HG02759 (cell line): ENCODE measurements around the gene DHCR7.

Experiments
- ATAC-seq: cut with Tn5 transposase; IDR thresholded peaks from one replicate; pipeline ENCODE4 v1.9.1; 2021; ENCODE audit warnings: mild to moderate bottlenecking, moderate library complexity; ENCODE audit not compliant: unreplicated experiment

DHCR7 gene

GRCh38 chr11:71421392-71421950 lies 26.7 kb downstream of the DHCR7 start:
- ATAC-seq = no peak

- ATAC-seq = no peak
Observed at GRCh38 chr11:71420455-71421241, 27.5 kb downstream of the DHCR7 start.

GRCh38 chr11:71418643-71419042 lies 29.6 kb downstream of the DHCR7 start:
- peak; percentile 82 for ATAC-seq

- no peak for ATAC-seq
Observed at GRCh38 chr11:71414645-71415044, 33.5 kb downstream of the DHCR7 start.

DNA sequence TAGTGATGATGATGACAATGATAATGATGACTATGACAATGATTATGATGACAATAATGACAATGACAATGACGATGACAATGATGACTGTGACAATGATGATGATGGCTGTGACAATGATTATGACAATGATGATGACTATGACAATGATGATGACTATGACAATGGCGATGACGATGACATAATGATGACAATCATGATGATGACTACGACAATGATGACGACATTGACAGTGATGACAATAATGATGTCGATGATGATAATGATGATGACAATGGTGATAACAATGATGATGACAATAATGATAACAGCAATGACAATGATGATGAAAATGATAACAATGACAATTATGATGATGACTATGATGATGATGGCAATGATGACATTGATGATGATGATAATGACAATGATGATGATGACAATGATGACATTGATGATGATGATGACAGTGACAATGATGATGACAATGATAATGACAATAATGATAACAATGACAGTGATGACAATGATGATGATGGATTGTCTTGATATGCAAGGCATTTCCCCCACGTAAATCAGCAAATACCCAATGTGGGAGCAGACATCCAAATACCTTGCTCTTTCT lies 37.7 kb downstream of the DHCR7 start:
- no peak for ATAC-seq

GRCh38 chr11:71408826-71409225 lies 39.4 kb downstream of the DHCR7 start:
- ATAC-seq = no peak

DNA sequence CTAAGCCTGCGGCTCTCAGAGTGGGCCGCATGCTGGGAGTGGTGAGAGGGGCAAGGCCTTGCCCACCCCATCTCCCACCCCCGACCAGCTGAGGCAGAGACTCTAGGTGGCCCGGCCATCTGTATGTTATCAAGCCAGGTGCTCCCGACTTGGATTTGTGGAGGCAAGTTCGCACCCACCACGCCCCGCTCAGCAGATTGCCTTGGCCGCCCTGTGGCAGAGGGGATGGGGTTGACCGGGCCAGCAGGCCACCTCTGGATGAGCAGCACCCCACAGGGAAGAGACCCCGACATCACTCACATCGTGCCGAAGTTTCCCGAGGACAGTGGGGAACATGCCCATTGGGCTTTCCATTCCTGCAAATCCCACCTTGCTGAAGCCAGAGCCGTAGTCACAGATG lies 40.8 kb downstream of the DHCR7 start:
- no peak for ATAC-seq

- no peak for ATAC-seq
Observed at GRCh38 chr11:71406681-71407080, 41.5 kb downstream of the DHCR7 start.

- ATAC-seq = no peak
Observed at GRCh38 chr11:71404209-71404608, 44.0 kb downstream of the DHCR7 start.

GRCh38 chr11:71402878-71403277 lies 45.3 kb downstream of the DHCR7 start:
- no peak for ATAC-seq

GRCh38 chr11:71400216-71400615 lies 48.0 kb downstream of the DHCR7 start:
- no peak for ATAC-seq

GRCh38 chr11:71399341-71399740 lies 48.9 kb downstream of the DHCR7 start:
- ATAC-seq = no peak

GRCh38 chr11:71397961-71398360 lies 50.2 kb downstream of the DHCR7 start:
- ATAC-seq = no peak

DNA sequence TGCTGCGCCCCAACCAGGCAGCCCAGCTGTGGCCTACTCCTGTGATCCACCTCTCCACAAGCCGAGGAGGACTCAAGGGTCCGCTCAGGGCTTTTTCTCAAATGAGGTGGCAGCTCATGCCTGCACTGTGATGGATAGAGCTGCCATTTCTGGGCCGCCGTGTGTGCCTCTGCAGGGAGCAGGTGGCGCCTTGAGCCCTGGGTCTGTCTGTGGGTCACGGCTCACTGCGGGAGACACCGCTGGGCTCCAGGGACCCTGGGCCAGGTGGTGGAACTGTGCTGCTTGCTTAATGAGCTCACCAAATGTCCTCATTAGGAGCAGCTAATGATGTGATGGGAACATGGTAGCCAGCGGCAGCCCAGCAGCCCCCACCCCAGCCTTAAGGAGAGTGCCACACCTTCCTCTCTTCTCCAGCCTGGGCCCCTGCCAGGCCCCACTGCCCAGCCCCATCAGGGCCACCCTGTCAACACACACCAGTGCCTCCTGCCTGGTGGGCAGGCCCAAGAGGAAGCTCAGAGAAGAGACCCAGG lies 50.8 kb downstream of the DHCR7 start:
- no peak for ATAC-seq

DNA sequence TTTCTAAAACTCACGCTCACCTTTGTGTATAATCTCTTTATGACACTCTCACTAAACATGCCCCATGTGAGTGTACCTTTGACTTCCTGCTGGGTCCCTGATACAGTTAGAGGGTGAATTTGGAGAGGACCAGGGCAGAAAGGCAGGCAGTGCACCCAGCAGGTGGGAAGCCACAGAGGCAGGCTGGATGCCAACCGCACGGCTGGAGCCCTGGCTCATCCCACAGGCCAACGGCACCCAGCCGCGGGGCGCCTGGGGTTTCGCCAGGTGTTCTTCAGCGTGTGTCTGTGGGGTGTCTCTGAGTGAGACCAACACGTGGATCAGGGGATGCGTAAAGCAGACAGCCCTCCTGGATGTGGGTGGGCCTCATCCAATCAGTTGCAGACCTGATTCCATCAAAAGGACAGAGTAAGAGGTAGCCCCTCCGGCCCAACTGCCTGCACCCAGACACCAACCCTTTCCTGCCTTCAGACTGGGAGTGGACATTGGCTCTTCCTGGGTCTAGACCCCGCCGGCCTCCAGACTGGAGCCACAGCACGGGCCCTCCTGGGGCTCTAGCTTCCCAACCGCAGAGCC lies 51.6 kb downstream of the DHCR7 start:
- ATAC-seq = no peak

DNA sequence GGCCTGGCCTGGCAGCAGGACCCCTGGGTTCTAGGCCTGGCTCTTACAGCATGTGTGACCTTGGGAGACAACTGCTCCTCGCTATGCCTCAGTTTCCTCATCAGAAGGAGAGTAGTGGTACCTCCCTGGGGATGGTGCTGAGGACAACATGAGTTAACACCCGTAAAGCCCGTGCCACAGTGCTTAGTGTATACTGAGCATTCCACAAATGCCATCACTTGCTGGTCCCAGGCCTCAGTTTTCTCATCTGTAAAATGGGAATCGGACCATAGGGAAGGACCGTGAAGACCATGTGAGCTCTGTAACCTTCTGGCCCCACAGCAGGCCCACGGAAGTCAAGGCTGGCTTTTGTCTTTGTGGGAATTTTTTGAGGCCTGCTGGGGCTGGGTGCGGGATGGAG lies 52.4 kb downstream of the DHCR7 start:
- no peak for ATAC-seq

- no peak for ATAC-seq
Observed at GRCh38 chr11:71395263-71395560, 53.0 kb downstream of the DHCR7 start.

GRCh38 chr11:71393283-71393682 lies 54.9 kb downstream of the DHCR7 start:
- ATAC-seq = no peak

GRCh38 chr11:71391796-71392195 lies 56.4 kb downstream of the DHCR7 start:
- ATAC-seq = no peak

DNA sequence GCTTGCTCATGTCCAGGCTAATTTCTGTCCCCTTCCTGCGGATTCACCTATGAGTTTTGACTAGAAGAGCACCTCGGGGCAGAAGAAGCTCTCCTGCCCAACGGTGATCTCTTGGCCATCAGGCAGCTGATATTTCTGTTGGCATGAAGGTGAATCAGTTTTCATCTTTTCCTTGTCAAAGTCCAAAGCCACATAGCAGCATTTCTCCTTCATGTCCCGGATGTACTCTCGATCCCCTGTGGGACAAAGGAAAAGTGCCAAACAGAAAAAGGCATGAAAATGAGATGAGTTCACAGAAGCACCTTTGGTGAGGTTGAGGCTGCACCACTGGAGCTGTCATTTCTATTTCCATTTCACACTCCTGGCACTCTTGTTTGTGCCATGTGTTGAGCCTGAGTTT lies 56.8 kb downstream of the DHCR7 start:
- no peak for ATAC-seq

GRCh38 chr11:71388637-71389235 lies 59.5 kb downstream of the DHCR7 start:
- ATAC-seq = no peak
